Neuronal stem cell (in vitro differentiated cells): Measurements from ENCODE around the gene FAM107B.
A peak's percentile ranks its signal among the peaks of the same experiment; 100 is the strongest.

ENCODE experiments used
- DNase-seq: peaks from one replicate; pipeline ENCODE4 v3.0.0-alpha.2; 2013; ENCODE audit warnings: low spot score
- H2AFZ ChIP-seq: one replicate; pipeline ENCODE4 v1.6.1; 2013; ENCODE audit warnings: mild to moderate bottlenecking, low read length, inconsistent platforms
- H2AK5ac ChIP-seq: 2 replicates; pipeline ENCODE4 v1.6.1; 2013; ENCODE audit warnings: low read depth, mild to moderate bottlenecking, inconsistent platforms, low read length, moderate library complexity, mixed read lengths
- H2BK120ac ChIP-seq: 2 replicates; pipeline ENCODE4 v1.6.1; 2013; ENCODE audit warnings: low read depth, mild to moderate bottlenecking, inconsistent platforms, low read length, moderate library complexity, mixed read lengths
- H2BK12ac ChIP-seq: one replicate; pipeline ENCODE4 v1.6.1; 2013; ENCODE audit warnings: low read length, inconsistent platforms
- H2BK15ac ChIP-seq: 2 replicates; pipeline ENCODE4 v1.6.1; 2013; ENCODE audit warnings: mild to moderate bottlenecking, low read length, inconsistent platforms, mixed read lengths
- H2BK5ac ChIP-seq: one replicate; pipeline ENCODE4 v1.6.1; 2013; ENCODE audit warnings: inconsistent platforms, mild to moderate bottlenecking, low read length, moderate library complexity
- H3K14ac ChIP-seq: one replicate; pipeline ENCODE4 v1.6.1; 2013; ENCODE audit warnings: low read length, inconsistent platforms
- H3K18ac ChIP-seq: 2 replicates; pipeline ENCODE4 v1.6.1; 2013; ENCODE audit warnings: low read length, inconsistent platforms
- H3K23ac ChIP-seq: 2 replicates; pipeline ENCODE4 v1.6.1; 2013; ENCODE audit warnings: low read depth, mild to moderate bottlenecking, mixed read lengths, low read length, inconsistent platforms; ENCODE audit not compliant: poor library complexity
- H3K27ac ChIP-seq: replicated peaks from 3 replicates; pipeline ENCODE4 v1.5.1; 2013; ENCODE audit warnings: low read length, inconsistent platforms
- H3K27me3 ChIP-seq, 3 experiments: 2 replicates each; pipeline ENCODE4 v1.6.1; 2013; ENCODE audit warnings: low read length in 3 of 3, mild to moderate bottlenecking in 2 of 3, inconsistent platforms in 1 of 3, low read depth in 1 of 3, mixed read lengths in 1 of 3, moderate library complexity in 1 of 3; ENCODE audit not compliant: control insufficient read depth in 3 of 3, insufficient read depth in 3 of 3
- H3K36me3 ChIP-seq, 2 donors: replicated peaks in 1 of 2; 2 replicates each; pipeline ENCODE4 v1.6.1; 2013; ENCODE audit warnings: low read length in 2 of 2; ENCODE audit not compliant: control insufficient read depth in 2 of 2, insufficient read depth in 2 of 2
- H3K4ac ChIP-seq: 2 replicates; pipeline ENCODE4 v1.6.1; 2013; ENCODE audit warnings: inconsistent platforms, mild to moderate bottlenecking, low read length, moderate library complexity
- H3K4me1 ChIP-seq, 2 donors: 1 replicate in 1 of 2; 2 replicates in 1 of 2; pipeline ENCODE4 v1.6.1; 2013; ENCODE audit warnings: low read length in 2 of 2, low read depth in 1 of 2; ENCODE audit not compliant: control insufficient read depth in 2 of 2, insufficient read depth in 1 of 2
- H3K4me2 ChIP-seq: one replicate; pipeline ENCODE4 v1.6.1; 2013; ENCODE audit warnings: mild to moderate bottlenecking, low read length, inconsistent platforms; ENCODE audit not compliant: insufficient read depth, poor library complexity, severe bottlenecking
- H3K4me3 ChIP-seq, 2 donors: 2 replicates each; pipeline ENCODE4 v1.5.1; 2013; ENCODE audit warnings: low read length in 2 of 2, mild to moderate bottlenecking in 2 of 2, inconsistent platforms in 1 of 2, moderate library complexity in 1 of 2
- H3K79me1 ChIP-seq: one replicate; pipeline ENCODE4 v1.6.1; 2013; ENCODE audit warnings: low read depth, mild to moderate bottlenecking, inconsistent platforms, low read length, moderate library complexity
- H3K9ac ChIP-seq: one replicate; pipeline ENCODE4 v1.6.1; 2013; ENCODE audit warnings: mild to moderate bottlenecking, low read depth, low read length, inconsistent platforms; ENCODE audit not compliant: poor library complexity
- H3K9me3 ChIP-seq, 2 donors: replicated peaks in 1 of 2; 2 replicates each; pipeline versions ENCODE3 to v1.6.1; 2013; ENCODE audit warnings: low read length in 2 of 2, mild to moderate bottlenecking in 2 of 2, inconsistent platforms in 1 of 2, low read depth in 1 of 2, mixed read lengths in 1 of 2, moderate library complexity in 1 of 2; ENCODE audit not compliant: control insufficient read depth in 2 of 2, insufficient read depth in 1 of 2
- H4K8ac ChIP-seq: one replicate; pipeline ENCODE4 v1.6.1; 2013; ENCODE audit warnings: low read depth, mild to moderate bottlenecking, inconsistent platforms, low read length, moderate library complexity
- H4K91ac ChIP-seq: one replicate; pipeline ENCODE4 v1.6.1; 2013; ENCODE audit warnings: low read length, low read depth, mild to moderate bottlenecking, inconsistent platforms; ENCODE audit not compliant: poor library complexity
- WGBS, 2 donors: extraction: QIAGEN DNeasy Blood & Tissue Kit; methylation state at CpG; one replicate each; pipeline ENCODE4 v1.1.7; 2013; ENCODE audit warnings: missing lambda C conversion rate in 2 of 2, mixed read lengths in 1 of 2; ENCODE audit not compliant: insufficient read length in 2 of 2, insufficient replicate concordance in 1 of 2; ENCODE audit errors: extremely low coverage in 2 of 2; 5-methylcytosine and 5-hydroxymethylcytosine counted together

Gene FAM107B

DNA sequence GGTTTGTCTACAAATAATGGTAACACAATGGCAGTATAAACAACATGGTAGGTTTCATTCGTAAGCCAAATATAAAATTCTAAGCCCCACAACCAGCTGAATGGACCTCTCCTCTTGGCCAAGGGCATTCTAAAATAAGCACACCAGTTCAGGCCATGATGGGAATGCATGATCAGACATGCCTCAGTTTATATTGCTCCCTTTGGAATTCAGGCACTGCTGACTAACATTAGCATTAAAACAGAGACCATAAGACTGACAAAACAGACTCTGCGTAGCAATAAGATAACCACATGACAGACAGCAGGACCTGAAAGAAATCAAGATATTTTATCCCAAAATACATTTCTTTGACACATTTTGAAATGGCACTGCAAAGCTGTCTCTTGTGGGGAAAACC is 125.8 kb downstream of the FAM107B start:
- H3K4ac ChIP-seq, result no peak overlapping the region
- no peak overlapping the region for H2BK12ac ChIP-seq
- H3K79me1 ChIP-seq, result no peaks in the 10 kb centered on the region
- H3K9me3 ChIP-seq, result no peaks in the 10 kb centered on the region
- H2BK15ac ChIP-seq, result no peak overlapping the region
- no peak overlapping the region for H2AK5ac ChIP-seq
- H4K8ac ChIP-seq, result no peak overlapping the region
- DNase-seq, result no peak
- no peak overlapping the region for H3K4me3 ChIP-seq
- H2BK5ac ChIP-seq, result no peak overlapping the region
- no peaks in the 10 kb centered on the region for H3K36me3 ChIP-seq
- WGBS, 2 donors, result no CpG with 5 or more reads among the region's 2 CpGs
- peak overlapping the region; percentile 27 for H2AFZ ChIP-seq
- no peak overlapping the region for H3K18ac ChIP-seq
- H3K9ac ChIP-seq, result no peak overlapping the region
- peak overlapping the region; percentile 90 for H3K27ac ChIP-seq
- no peak overlapping the region for H3K4me2 ChIP-seq
- H4K91ac ChIP-seq, result no peak overlapping the region
- H3K23ac ChIP-seq, result no peak overlapping the region
- H2BK120ac ChIP-seq, result no peak overlapping the region
- no peaks in the 10 kb centered on the region for H3K27me3 ChIP-seq
- no peak overlapping the region for H3K14ac ChIP-seq
- H3K4me1 ChIP-seq, result peaks cover 15 to 30% of the 10 kb centered on the region in 2 donors

GRCh38 chr10:14648005-14648765 is 126.5 kb downstream of the FAM107B start:
- no peak overlapping the region for H2BK5ac ChIP-seq
- no peak overlapping the region for H3K14ac ChIP-seq
- no CpG with 5 or more reads among the region's 15 CpGs for WGBS, 2 donors
- H2AFZ ChIP-seq, result peak overlapping the region; percentile 68
- H3K79me1 ChIP-seq, result no peaks in the 10 kb centered on the region
- no peak overlapping the region for H2BK12ac ChIP-seq
- H3K4me1 ChIP-seq, result peaks cover 12 to 26% of the 10 kb centered on the region in 2 donors
- H3K4ac ChIP-seq, result no peak overlapping the region
- H2AK5ac ChIP-seq, result no peak overlapping the region
- peak overlapping the region; percentile 49 for H3K18ac ChIP-seq
- H3K27ac ChIP-seq, result peak overlapping the region; percentile 90
- H2BK120ac ChIP-seq, result no peak overlapping the region
- no peak overlapping the region for H3K9ac ChIP-seq
- no peak overlapping the region for H3K4me3 ChIP-seq
- no peaks in the 10 kb centered on the region for H3K9me3 ChIP-seq
- H3K23ac ChIP-seq, result no peak overlapping the region
- H4K8ac ChIP-seq, result no peak overlapping the region
- DNase-seq, result peak; percentile 82
- peak overlapping the region; percentile 41 for H3K4me2 ChIP-seq
- no peak overlapping the region for H4K91ac ChIP-seq
- no peak overlapping the region for H2BK15ac ChIP-seq
- H3K36me3 ChIP-seq, result no peaks in the 10 kb centered on the region
- H3K27me3 ChIP-seq, result no peaks in the 10 kb centered on the region

DNA sequence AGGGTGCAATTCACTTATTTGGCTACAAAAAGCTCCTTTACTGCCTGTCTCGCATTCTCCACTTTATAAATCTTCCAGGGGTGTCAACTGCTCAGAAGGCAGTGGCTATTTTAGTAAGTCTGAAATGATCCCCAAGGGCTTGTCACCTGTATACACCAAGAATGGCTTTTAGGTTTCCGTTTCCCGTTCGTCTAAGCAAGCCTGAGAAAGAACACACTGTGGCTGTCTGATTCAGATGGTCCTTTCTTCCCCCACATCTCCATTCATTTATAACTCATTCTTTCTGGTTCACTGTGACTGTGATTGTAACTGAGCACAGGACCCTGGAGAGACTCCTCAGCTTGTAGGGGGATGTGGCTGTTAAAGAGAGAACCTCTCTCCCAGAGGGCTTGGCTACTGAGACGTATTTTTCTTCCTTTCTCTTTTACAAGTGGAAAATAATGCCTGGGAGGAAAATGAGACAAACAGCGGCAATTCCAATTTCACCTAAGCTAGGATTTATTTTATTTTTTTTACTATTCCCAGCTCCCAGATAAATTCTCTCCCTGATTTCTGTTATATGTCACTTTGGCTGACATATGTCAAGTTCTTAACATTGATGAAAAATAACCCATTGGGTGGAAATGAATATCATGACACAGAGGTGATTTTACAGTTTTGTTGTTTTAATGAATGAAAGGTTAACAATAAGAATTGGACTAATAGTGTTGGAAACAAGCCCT is 129.3 kb downstream of the FAM107B start:
- Histone ChIP-seq H3K4ac (no peak overlapping the region), H3K9ac (no peak overlapping the region), H2BK12ac (no peak overlapping the region), H3K27me3 (peaks cover 0 to 4% (median 0%) of the 10 kb centered on the region in 3 experiments), H3K9me3 (peaks cover 0 to 4% of the 10 kb centered on the region in 2 donors), H4K8ac (no peak overlapping the region), H2BK5ac (no peak overlapping the region), H3K23ac (no peak overlapping the region), H3K18ac (no peak overlapping the region), H3K36me3 (no peaks in the 10 kb centered on the region), H2BK120ac (no peak overlapping the region), H3K4me3 (no peak overlapping the region), H3K27ac (no peak overlapping the region), H4K91ac (no peak overlapping the region), H2AFZ (peak overlapping the region; percentile 25), H3K4me1 (peaks cover 7 to 21% of the 10 kb centered on the region in 2 donors), H3K79me1 (no peaks in the 10 kb centered on the region), H2BK15ac (no peak overlapping the region), H3K14ac (no peak overlapping the region), H3K4me2 (no peak overlapping the region), H2AK5ac (no peak overlapping the region)
- WGBS, 2 donors, result no CpG with 5 or more reads among the region's 6 CpGs
- no peak for DNase-seq

- H3K9me3 ChIP-seq, result peaks cover 0 to 4% of the 10 kb centered on the region in 2 donors
- no peak for DNase-seq
- no peak overlapping the region for H2BK5ac ChIP-seq
- no peak overlapping the region for H2BK12ac ChIP-seq
- no peak overlapping the region for H2BK15ac ChIP-seq
- WGBS, 2 donors, result no CpG with 5 or more reads among the region's 3 CpGs
- no peak overlapping the region for H4K91ac ChIP-seq
- no peak overlapping the region for H3K4ac ChIP-seq
- H3K79me1 ChIP-seq, result no peaks in the 10 kb centered on the region
- no peak overlapping the region for H3K23ac ChIP-seq
- H3K18ac ChIP-seq, result no peak overlapping the region
- no peaks in the 10 kb centered on the region for H3K36me3 ChIP-seq
- no peak overlapping the region for H2BK120ac ChIP-seq
- no peak overlapping the region for H3K4me2 ChIP-seq
- H2AK5ac ChIP-seq, result no peak overlapping the region
- no peaks in the 10 kb centered on the region for H3K4me1 ChIP-seq
- no peak overlapping the region for H3K9ac ChIP-seq
- no peak overlapping the region for H2AFZ ChIP-seq
- peaks cover 0 to 23% (median 0%) of the 10 kb centered on the region in 3 experiments for H3K27me3 ChIP-seq
- no peak overlapping the region for H4K8ac ChIP-seq
- H3K4me3 ChIP-seq, result no peak overlapping the region
- no peak overlapping the region for H3K14ac ChIP-seq
- H3K27ac ChIP-seq, result no peak overlapping the region
Observed at GRCh38 chr10:14639637-14640036, 135.1 kb downstream of the FAM107B start.
